NCI-H2081 (cell line): ENCODE measurements around the gene SLC6A17.

ENCODE experiments used
- DNase-seq, 2 experiments: peaks; one replicate each; lab custom pipeline; 2025; lab: John Stamatoyannopoulos, UW

The SLC6A17 gene

GRCh38 chr1:110220324-110220723 lies 70.0 kb downstream of the SLC6A17 start:
- no peak for DNase-seq

- DNase-seq = no peak
Measured at GRCh38 chr1:110221119-110221518, 70.8 kb downstream of the SLC6A17 start.

DNA sequence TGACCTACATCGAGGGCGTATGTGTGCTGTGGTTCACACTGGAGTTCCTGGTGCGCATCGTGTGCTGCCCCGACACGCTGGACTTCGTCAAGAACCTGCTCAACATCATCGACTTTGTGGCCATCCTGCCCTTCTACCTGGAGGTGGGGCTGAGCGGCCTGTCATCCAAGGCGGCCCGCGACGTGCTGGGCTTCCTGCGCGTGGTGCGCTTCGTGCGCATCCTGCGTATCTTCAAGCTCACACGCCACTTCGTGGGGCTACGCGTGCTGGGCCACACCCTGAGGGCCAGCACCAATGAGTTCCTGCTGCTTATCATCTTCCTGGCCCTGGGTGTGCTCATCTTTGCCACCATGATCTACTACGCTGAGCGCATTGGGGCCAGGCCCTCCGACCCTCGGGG lies 72.8 kb downstream of the SLC6A17 start:
- DNase-seq = no peak

DNA sequence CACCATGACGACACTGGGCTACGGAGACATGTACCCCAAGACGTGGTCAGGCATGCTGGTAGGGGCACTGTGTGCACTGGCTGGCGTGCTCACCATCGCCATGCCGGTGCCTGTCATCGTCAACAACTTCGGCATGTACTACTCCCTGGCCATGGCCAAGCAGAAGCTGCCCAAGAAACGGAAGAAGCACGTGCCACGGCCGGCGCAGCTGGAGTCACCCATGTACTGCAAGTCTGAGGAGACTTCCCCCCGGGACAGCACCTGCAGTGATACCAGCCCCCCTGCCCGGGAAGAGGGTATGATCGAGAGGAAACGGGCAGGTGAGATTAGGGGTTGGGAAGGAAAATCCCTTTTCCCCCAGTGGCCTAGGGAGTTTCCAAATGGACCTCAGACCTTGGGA lies 73.3 kb downstream of the SLC6A17 start:
- no peak for DNase-seq

- DNase-seq = no peak
Measured at GRCh38 chr1:110224240-110224995, 74.1 kb downstream of the SLC6A17 start.

DNA sequence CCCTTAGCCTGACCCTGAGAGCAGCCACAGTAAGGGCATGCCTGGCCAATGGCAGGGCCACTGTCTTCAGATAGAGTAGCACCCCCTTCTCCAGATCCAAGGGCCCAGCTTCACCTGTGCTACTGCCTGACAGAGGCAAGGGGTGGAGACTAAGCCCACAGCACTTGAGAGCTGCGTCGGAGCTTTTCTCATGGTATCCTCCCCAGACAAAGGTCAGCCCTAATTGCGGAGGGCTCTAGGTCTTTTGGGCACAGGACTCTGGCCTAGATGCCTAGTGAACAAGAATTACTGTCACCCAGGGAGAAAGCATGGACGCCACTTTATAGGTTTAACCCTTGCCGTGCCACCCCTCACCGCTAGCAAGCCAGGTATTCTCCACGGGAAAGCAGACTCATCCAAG lies 74.9 kb downstream of the SLC6A17 start:
- no peak for DNase-seq

GRCh38 chr1:110225756-110226404 lies 75.6 kb downstream of the SLC6A17 start:
- no peak for DNase-seq

DNA sequence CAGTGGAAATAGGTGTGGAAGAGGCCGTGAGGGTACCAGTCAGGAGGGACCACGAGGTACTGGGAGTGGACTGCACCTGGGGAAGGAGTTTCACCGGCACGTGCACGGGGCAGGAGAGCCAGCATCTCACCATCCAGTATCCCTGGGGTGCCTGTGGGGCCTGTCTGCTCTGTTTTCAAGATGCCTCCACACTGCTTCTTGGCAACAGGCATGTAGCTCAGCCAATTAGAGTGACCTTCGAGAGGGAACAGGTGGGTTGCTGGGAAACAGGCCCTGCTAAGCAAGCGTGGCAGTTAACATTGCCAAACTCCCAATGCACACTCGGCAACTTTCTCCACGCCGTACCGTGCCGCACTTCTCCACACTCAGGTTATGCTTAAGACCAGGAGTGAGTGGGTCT lies 77.5 kb downstream of the SLC6A17 start:
- no peak for DNase-seq

DNA sequence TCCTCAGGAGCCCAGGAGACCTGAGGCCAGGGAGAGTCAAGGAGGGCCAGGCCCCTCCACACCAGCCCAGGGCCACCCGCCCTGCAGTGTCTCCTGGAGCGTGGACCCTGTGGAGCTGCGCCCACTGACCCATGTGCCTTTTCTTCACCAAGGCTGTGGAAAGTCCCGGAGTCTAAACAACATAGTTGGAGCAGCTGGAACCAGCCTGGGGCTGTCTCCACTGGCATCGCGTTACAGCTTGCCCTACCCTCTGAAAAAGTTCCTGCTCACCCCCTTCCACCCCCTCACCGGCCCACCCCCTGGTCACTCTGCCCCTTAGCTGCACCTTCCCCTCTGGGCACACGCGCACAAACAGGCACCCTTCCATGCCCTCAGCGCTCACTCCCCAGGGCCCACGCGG lies 78.1 kb downstream of the SLC6A17 start:
- no peak for DNase-seq

DNA sequence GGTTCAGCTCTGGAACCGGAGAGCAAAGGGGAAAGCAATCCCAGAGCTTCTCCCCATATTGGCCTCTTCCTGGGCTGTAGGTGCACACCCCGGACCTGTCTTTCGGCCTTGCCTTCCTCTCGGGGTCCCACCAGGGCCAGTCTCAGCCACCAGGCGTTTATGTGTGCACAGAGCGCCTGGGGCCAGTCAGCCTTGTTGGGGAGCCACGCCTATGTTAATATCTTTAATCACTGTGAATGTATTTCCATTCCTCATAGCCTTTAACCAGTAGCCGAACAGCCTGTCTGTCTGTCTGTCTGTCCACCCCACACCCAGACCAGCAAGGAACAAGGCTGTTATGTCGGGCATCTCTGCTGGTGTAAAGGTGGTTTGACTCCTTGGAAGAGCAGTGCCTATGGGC lies 78.6 kb downstream of the SLC6A17 start:
- no peak for DNase-seq

- DNase-seq = peak in 1 of 2 experiments; percentile 57
Measured at GRCh38 chr1:110229348-110230001, 79.2 kb downstream of the SLC6A17 start.

GRCh38 chr1:110230381-110231199 lies 80.3 kb downstream of the SLC6A17 start:
- DNase-seq = no peak

DNA sequence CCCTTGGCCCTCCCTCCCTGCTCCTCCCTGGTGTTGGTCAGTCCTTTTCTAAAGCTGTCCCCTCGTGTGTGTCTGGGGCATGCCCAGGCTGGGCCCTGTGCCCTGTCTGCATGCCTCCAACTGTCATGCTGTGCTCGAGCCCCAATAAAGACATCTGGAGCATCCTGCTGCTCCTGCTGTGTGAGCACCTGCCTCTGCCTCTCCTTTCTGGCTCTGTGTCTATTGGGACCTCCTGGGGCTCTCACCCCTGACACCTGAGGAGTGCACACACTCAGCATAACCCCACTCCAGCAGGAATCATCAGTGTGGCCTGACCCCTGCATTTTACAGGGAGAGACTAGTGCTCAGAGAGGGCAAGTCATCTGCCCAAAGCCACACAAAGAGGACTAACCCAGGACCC lies 83.6 kb downstream of the SLC6A17 start:
- peak in 1 of 2 experiments; percentile 57 for DNase-seq

DNA sequence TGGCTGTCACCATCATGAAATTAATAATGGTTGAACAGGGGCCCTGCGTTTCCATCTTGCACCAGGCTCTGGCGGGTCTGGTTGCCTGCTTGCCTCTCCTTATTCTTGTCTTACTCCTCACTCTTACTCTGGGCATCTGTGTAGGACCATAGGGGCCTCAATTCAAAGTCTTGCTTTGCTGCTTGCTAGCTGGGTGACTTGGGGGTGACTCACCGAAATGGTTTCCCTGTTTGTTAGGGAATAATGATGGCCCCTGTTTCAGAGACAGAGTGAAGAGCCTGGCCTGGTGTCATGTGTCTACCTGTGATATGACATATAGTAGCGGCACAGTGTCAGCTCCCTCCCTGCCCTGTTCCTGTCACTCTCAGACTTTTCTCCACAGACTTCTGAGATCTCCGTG lies 84.4 kb downstream of the SLC6A17 start:
- DNase-seq = no peak

GRCh38 chr1:110235181-110235833 lies 85.0 kb downstream of the SLC6A17 start:
- no peak for DNase-seq

GRCh38 chr1:110235834-110236682 lies 85.8 kb downstream of the SLC6A17 start:
- no peak for DNase-seq

DNA sequence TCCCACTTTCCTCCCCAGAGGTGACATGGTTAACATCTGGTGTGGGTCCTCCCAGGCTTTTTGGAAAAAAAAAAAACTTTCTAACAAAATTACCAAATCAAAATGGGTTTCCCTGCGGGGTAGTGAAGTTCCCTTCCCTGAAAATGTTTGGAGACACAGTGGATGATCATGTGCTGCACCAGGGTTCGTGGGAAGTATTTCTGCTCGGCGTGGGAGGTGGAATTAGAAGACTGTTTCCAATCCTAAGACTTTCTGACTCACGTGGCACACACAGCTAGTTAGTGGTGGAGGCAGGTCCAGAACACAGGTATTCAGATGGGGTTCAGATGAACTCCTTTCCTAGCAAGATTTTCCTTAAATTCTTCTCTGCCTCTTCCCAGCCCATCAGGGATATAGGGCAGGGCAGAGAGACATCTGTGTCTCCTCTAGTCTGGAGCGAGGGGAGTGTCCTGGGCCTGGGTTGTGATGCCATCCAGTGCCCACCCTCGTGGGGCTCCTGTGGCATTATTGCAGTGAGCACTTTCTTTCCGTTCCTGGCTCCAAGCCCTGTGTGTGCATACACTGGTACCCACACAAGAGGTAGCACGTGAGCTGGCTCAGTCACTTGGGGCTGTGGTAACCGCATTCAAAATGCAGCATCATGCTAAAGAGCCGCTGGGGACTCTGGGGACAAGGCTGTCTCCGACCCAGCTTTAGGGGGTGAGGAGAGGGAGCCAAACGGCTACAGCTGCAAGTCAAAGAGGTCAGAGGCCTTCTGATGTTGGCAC lies 87.3 kb downstream of the SLC6A17 start:
- no peak for DNase-seq

DNA sequence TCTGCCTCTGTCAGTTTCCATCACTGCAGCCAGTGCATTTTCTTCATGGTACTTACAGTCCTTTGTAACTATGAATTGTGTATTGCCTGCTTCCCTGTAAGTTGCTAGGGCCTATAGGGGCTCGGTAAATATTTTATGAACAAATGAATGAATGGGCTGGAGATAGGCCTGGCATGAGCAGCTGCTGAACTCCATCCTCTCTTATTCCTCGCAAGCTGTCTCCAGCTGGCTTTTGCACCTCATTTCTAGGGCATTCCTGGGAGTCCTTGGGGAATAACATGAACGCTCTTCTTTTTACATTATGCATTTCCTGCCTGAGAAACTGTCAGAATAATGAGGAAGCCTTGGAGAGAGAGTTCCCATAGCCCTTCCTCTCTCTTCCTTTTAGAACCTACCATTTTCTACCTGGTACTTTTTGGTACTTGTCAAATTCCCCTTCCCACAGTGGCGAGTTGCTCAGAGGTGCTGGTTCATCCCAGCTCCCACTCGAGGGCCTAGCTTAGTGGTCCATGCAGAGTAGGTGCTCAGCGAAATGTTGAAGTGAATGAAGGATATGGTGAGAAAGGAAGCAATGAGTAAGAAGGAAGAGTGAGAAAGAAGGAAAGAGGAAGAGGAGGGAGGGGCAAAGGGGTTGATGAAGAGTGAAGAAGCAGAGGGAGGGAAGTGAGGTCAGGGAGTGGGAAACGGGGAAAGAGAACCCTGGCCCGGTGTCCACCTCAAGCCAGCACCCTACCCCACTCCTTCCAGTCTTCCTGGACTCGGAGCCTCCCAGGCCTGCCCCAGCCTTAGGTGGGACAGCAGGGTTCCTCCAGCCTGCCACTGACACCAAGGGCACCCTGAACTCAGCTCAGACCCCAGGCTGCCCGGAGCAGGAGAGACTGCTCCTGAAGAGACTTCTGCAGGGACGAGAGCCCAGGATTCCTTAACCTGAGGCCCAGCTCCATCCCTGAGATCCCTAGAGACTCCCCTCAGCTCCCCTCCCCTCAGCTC lies 89.4 kb downstream of the SLC6A17 start:
- no peak for DNase-seq
